A673 (cell line): ENCODE measurements around the gene MEX3C.

ENCODE experiments used
- EZH2 ChIP-seq: fragments of 200-600 bp; sonication (generic); IDR thresholded peaks from 2 replicates; pipeline ENCODE4 v1.6.1; 2017; ENCODE audit warnings: borderline replicate concordance, low read depth, mild to moderate bottlenecking, mixed read lengths, antibody characterized with exemption, low read length; ENCODE audit not compliant: poor library complexity, severe bottlenecking
- TF ChIP-seq, protein P1 (sequence below): fragments of 300-800, 200-600 bp; sonication (generic); conservative IDR thresholded peaks from 2 replicates; pipeline ENCODE4 v1.5.1; 2017; ENCODE audit warnings: low read depth, mild to moderate bottlenecking, antibody characterized with exemption, low read length, moderate library complexity, mixed read lengths

DNA sequence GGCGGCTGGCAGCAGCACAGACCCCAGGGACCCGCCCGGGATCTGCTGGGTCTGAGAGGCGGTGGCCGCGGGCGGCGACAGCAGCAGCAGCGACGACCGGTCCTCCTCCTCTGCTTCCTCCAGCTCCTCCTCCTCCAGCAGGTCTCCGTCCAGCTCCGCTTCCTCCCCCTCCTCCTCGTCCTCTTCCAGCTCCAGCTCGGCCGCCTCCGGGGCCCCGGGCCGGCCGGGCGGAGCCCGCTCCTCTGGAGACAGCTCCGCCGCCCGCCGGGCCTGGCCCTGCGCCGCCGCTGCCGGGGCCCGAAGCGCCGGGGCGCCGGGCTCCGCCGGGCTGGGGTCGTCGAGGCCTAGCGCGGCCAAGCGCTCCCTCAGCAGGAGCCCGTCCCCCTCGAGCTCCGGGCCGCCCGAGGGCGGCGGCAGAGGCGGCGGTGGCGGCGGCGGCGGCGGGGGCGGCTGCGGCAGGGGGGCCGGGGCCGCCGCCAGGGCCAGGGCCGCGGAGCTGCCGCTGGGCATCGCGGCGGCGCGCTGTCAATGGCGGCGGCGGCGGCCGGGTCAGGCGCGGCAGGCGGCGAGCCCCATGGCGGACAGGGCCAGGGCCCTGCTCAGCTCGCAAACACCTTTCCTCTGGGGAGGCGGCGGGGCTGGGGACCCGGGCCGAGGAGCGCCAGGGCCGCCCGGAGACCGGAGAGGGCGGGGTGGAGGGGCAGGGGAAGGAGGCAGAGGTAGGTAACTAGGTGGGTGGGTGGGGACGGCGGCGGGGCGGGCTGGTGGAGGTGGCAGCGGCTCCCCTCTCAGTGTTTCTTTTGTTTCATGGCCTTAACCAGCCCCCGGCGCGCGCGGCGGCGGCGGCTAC is 445 bp downstream of the MEX3C start:
- TF ChIP-seq, protein P1, sequence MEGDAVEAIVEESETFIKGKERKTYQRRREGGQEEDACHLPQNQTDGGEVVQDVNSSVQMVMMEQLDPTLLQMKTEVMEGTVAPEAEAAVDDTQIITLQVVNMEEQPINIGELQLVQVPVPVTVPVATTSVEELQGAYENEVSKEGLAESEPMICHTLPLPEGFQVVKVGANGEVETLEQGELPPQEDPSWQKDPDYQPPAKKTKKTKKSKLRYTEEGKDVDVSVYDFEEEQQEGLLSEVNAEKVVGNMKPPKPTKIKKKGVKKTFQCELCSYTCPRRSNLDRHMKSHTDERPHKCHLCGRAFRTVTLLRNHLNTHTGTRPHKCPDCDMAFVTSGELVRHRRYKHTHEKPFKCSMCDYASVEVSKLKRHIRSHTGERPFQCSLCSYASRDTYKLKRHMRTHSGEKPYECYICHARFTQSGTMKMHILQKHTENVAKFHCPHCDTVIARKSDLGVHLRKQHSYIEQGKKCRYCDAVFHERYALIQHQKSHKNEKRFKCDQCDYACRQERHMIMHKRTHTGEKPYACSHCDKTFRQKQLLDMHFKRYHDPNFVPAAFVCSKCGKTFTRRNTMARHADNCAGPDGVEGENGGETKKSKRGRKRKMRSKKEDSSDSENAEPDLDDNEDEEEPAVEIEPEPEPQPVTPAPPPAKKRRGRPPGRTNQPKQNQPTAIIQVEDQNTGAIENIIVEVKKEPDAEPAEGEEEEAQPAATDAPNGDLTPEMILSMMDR, result no peak
- TF ChIP-seq EZH2, result no peak
